Amygdala (tissue), 56 donors: ENCODE measurements around the gene ALOX5AP.
A peak's percentile ranks its signal among the peaks of the same experiment; 100 is the strongest.

Source experiments
- DNase-seq, 56 donors: peaks; one replicate each; lab custom pipeline; 2025; lab: John Stamatoyannopoulos, UW

The ALOX5AP gene

GRCh38 chr13:30791354-30792001, 56.1 kb downstream of the ALOX5AP start:
- no peak for DNase-seq

- DNase-seq, result peak in 44 of 56 donors; percentile 12 to 83 (median 47)
These were observed 57.1 kb downstream of the ALOX5AP start for GRCh38 chr13:30792285-30793000.

- no peak for DNase-seq
These were observed 60.8 kb downstream of the ALOX5AP start for GRCh38 chr13:30796132-30796572.

GRCh38 chr13:30796631-30797601, 61.6 kb downstream of the ALOX5AP start:
- peak in 2 of 56 donors; percentile 12 to 14 for DNase-seq

GRCh38 chr13:30797847-30798535, 62.6 kb downstream of the ALOX5AP start:
- no peak for DNase-seq

- DNase-seq, result no peak
These were observed 63.5 kb downstream of the ALOX5AP start for GRCh38 chr13:30798776-30799355.

GRCh38 chr13:30799356-30799824, 64.0 kb downstream of the ALOX5AP start:
- no peak for DNase-seq

GRCh38 chr13:30800107-30800506, 64.8 kb downstream of the ALOX5AP start:
- DNase-seq, result no peak

- no peak for DNase-seq
These were observed 67.2 kb downstream of the ALOX5AP start for GRCh38 chr13:30802501-30802900.

- DNase-seq, result peak; percentile 5 to 88 (median 66)
These were observed 67.7 kb downstream of the ALOX5AP start for GRCh38 chr13:30802953-30803478.

- no peak for DNase-seq
These were observed 68.4 kb downstream of the ALOX5AP start for GRCh38 chr13:30803749-30804148.

GRCh38 chr13:30804474-30804873, 69.1 kb downstream of the ALOX5AP start:
- DNase-seq, result peak in 14 of 56 donors; percentile 6 to 44 (median 20)

- no peak for DNase-seq
These were observed 69.8 kb downstream of the ALOX5AP start for GRCh38 chr13:30805132-30805537.

GRCh38 chr13:30805603-30806011, 70.3 kb downstream of the ALOX5AP start:
- DNase-seq, result peak in 39 of 56 donors; percentile 9 to 80 (median 28)

- no peak for DNase-seq
These were observed 71.4 kb downstream of the ALOX5AP start for GRCh38 chr13:30806784-30807183.

- DNase-seq, result no peak
These were observed 72.0 kb downstream of the ALOX5AP start for GRCh38 chr13:30807392-30807791.

GRCh38 chr13:30808600-30808999, 73.3 kb downstream of the ALOX5AP start:
- DNase-seq, result no peak

- DNase-seq, result no peak
These were observed 74.4 kb downstream of the ALOX5AP start for GRCh38 chr13:30809787-30810186.

GRCh38 chr13:30810261-30810701, 74.9 kb downstream of the ALOX5AP start:
- DNase-seq, result no peak
